Liver (tissue), 9 donors: ENCODE results near the gene CACNA1C. TPM values are rescaled to one million over a fixed set of nuclear protein-coding genes. Genes with fewer than 3 reads are reported as not detected.

Experiments used
- DNase-seq: peaks from one replicate; pipeline ENCODE4 v3.0.0-alpha.2; 2017; ENCODE audit warnings: low spot score
- H3K27ac ChIP-seq, 2 donors: one replicate each; pipeline ENCODE4 v1.7.0; 2013; ENCODE audit warnings: inconsistent platforms in 2 of 2, low read length in 2 of 2, control low read depth in 1 of 2, low read depth in 1 of 2, mild to moderate bottlenecking in 1 of 2
- H3K27me3 ChIP-seq, 4 donors: one replicate each; pipeline versions ENCODE4 v1.6.1 to v1.7.0; 2013; ENCODE audit warnings: low read length in 3 of 4, inconsistent platforms in 1 of 4, mild to moderate bottlenecking in 1 of 4, moderate library complexity in 1 of 4; ENCODE audit not compliant: control insufficient read depth in 4 of 4, insufficient read depth in 4 of 4
- H3K36me3 ChIP-seq, 4 donors: one replicate each; pipeline versions ENCODE4 v1.6.1 to v1.7.0; 2013; ENCODE audit warnings: low read length in 3 of 4, mild to moderate bottlenecking in 3 of 4, low read depth in 1 of 4, moderate library complexity in 1 of 4; ENCODE audit not compliant: control insufficient read depth in 4 of 4, insufficient read depth in 3 of 4
- H3K4me1 ChIP-seq, 4 donors: one replicate each; pipeline versions ENCODE4 v1.6.1 to v1.7.0; 2013; ENCODE audit warnings: low read length in 3 of 4, mild to moderate bottlenecking in 3 of 4, moderate library complexity in 1 of 4; ENCODE audit not compliant: control insufficient read depth in 4 of 4, insufficient read depth in 4 of 4
- H3K4me3 ChIP-seq, 3 donors: one replicate each; pipeline versions ENCODE4 v1.6.1 to v1.7.0; 2013; ENCODE audit warnings: low read length in 3 of 3, control low read depth in 1 of 3, low read depth in 1 of 3, mild to moderate bottlenecking in 1 of 3
- H3K9ac ChIP-seq, 2 donors: one replicate each; pipeline ENCODE4 v1.7.0; 2013; ENCODE audit warnings: low read length in 2 of 2, mild to moderate bottlenecking in 2 of 2, moderate library complexity in 2 of 2, control low read depth in 1 of 2, low read depth in 1 of 2
- H3K9me3 ChIP-seq, 4 donors: one replicate each; pipeline versions ENCODE4 v1.6.1 to v1.7.0; 2013; ENCODE audit warnings: low read length in 3 of 4; ENCODE audit not compliant: control insufficient read depth in 4 of 4
- EGR1 ChIP-seq, 2 donors: IDR thresholded peaks; 2 replicates each; pipeline ENCODE4 v1.6.1; 2016 to 2018; ENCODE audit warnings: antibody characterized with exemption in 2 of 2, low read depth in 2 of 2
- FOXA1 ChIP-seq: IDR thresholded peaks from 2 replicates; pipeline ENCODE4 v1.6.1; 2016; ENCODE audit warnings: antibody characterized with exemption
- FOXA2 ChIP-seq: IDR thresholded peaks from 2 replicates; pipeline ENCODE4 v1.6.1; 2016; ENCODE audit warnings: antibody characterized with exemption
- HNF4A ChIP-seq, 2 donors: conservative IDR thresholded peaks; 2 replicates each; pipeline ENCODE4 v1.6.1; 2016; ENCODE audit warnings: antibody characterized with exemption in 2 of 2, mild to moderate bottlenecking in 2 of 2
- JUND ChIP-seq, 2 donors: IDR thresholded peaks; 2 replicates each; pipeline ENCODE4 v1.6.1; 2016; ENCODE audit warnings: antibody characterized with exemption in 2 of 2
- RAD21 ChIP-seq, 2 donors: IDR thresholded peaks; 2 replicates each; pipeline ENCODE4 v1.6.1; 2016; ENCODE audit warnings: antibody characterized with exemption in 2 of 2, mild to moderate bottlenecking in 2 of 2
- SP1 ChIP-seq: IDR thresholded peaks from 2 replicates; pipeline ENCODE4 v1.6.1; 2018; ENCODE audit warnings: antibody characterized with exemption, mild to moderate bottlenecking
- TAF1 ChIP-seq: conservative IDR thresholded peaks from 2 replicates; pipeline ENCODE4 v1.6.1; 2016; ENCODE audit warnings: antibody characterized with exemption, mild to moderate bottlenecking
- WGBS: extraction: QIAGEN DNeasy Blood & Tissue Kit; methylation state at CpG from one replicate; pipeline ENCODE4 v1.1.7; 2013; 5-methylcytosine and 5-hydroxymethylcytosine counted together
- polyA plus RNA-seq, 2 donors: library from polyadenylated mRNA; stranded (reverse) in 1 of 2; unstranded in 1 of 2; fragments of 200-250 nt in 1 of 2; fragments of >200 nt in 1 of 2; fragmentation: Nextera tagmentation in 1 of 2; extraction: Ambion mirVana in 1 of 2; gene quantifications; one replicate each; pipeline versions ENCODE4 v1.2.1 to v1.2.3, GENCODE V29; 2013 to 2015
- total RNA-seq, 2 donors: library from RNA; depleted of rRNA; stranded (reverse); fragments of >200 nt; gene quantifications; one replicate each; pipeline ENCODE4 v1.2.3, GENCODE V29; 2014
- TF ChIP-seq, protein P1 (sequence below): fragments of 150-350 bp; IDR thresholded peaks from 2 replicates; pipeline ENCODE4 v1.5.1; 2017; ENCODE audit warnings: improper control_type of control experiment, low read depth, low read length; ENCODE audit not compliant: missing input control
- donor health status: healthy.
- donor health status: healthy.
- donor health status: healthy.
- donor health status: healthy.
- donor health status: healthy.

CACNA1C gene
- total and polyA plus RNA-seq, 4 donors, result 0.23 to 1.9 (median 0.41) TPM

DNA sequence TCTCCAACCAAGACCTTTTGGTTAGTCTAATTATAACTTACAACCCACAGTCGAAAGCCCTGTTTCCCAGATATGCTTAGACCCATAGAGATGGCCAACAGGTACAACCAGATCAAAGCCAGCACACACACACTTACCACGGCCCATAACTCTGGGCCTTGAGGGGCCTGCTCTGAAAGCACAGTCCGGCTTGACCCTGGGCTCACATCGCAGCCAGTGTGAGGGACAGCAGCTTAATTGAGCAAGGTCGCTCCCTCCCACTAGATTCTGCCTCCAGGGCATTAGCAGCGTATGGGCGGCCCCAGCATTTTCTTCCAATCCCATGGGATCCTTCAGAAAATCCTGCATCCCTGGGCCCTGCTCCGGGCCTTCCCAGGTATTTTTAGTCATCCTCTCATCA is 584.6 kb downstream of the CACNA1C start:
- Histone ChIP-seq H3K4me3 (no peak overlapping the region), H3K27ac (no peak overlapping the region), H3K27me3 (peaks cover 0 to 2% (median 0%) of the 10 kb centered on the region in 4 donors), H3K9me3 (no peaks in the 10 kb centered on the region), H3K36me3 (no peaks in the 10 kb centered on the region), H3K9ac (no peak overlapping the region), H3K4me1 (no peaks in the 10 kb centered on the region)
- TF ChIP-seq HNF4A (conservative IDR thresholded peaks at IDR 0.05) (no peak), SP1 (no peak), RAD21 (IDR thresholded peaks at IDR 0.05) (no peak), EGR1 (IDR thresholded peaks at IDR 0.05; ENCODE audit: low read depth in 2 of 2) (no peak), TAF1 (no peak), FOXA1 (no peak)
- TF ChIP-seq, protein P1, sequence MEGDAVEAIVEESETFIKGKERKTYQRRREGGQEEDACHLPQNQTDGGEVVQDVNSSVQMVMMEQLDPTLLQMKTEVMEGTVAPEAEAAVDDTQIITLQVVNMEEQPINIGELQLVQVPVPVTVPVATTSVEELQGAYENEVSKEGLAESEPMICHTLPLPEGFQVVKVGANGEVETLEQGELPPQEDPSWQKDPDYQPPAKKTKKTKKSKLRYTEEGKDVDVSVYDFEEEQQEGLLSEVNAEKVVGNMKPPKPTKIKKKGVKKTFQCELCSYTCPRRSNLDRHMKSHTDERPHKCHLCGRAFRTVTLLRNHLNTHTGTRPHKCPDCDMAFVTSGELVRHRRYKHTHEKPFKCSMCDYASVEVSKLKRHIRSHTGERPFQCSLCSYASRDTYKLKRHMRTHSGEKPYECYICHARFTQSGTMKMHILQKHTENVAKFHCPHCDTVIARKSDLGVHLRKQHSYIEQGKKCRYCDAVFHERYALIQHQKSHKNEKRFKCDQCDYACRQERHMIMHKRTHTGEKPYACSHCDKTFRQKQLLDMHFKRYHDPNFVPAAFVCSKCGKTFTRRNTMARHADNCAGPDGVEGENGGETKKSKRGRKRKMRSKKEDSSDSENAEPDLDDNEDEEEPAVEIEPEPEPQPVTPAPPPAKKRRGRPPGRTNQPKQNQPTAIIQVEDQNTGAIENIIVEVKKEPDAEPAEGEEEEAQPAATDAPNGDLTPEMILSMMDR, result no peak
- no peak for DNase-seq
- 89% methylated on average over 8 of the region's 8 CpGs for whole genome bisulfite sequencing

DNA sequence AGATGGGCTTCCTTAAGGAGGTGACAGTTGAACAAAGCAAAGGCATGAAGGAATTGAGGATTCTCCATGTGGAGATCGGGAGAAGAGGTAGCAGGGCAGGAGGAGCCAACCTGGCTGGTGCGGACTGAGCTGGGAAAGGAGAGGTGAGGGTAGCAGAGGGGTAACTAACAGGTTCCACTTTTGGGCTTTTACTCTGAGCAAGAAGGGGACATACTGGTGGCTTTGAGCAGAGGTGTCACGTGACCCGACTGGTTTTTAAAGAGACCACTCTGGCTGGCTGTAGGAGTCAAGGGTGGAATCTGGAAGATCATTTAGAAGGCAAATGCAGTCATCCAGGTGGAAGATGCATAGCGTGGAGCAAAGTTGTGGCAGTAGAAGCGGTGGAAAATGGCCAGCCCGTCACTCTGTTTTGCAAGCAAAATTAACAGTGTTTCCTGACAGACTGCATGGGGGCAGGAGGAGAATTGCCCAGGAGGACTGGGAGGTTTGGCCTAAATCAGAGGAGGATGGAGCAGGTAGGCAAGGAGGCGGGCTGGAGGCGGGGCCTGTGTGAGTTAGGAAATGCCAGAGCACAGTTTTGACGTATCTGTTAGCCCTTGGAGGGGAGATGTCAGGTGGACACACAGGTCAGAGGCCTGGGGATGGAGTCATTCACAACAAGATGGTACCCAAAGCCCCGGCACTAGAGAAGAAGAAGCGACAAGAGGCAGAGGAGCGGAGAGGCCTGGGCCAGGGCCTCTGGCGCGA is 585.7 kb downstream of the CACNA1C start:
- WGBS, result 91% methylated on average over 15 of the region's 15 CpGs
- H3K9ac ChIP-seq, result no peak overlapping the region
- no peak for DNase-seq

DNA sequence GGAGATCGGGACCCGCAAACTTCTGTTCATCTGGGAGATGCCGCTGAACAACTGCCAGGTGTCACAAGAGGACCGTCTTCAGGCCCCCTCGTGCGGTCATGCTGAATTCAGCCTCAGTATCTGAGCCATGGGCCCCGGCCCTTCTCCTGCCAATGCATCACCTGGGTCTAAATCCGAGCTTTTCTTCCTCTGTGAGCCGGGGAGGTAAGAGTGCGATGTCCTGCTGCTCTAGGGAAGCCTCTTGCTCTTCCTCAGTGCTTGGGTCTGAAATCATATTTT is 586.2 kb downstream of the CACNA1C start:
- Histone ChIP-seq H3K4me1 (no peaks in the 10 kb centered on the region), H3K27ac (no peak overlapping the region), H3K27me3 (peaks cover 0 to 4% (median 0%) of the 10 kb centered on the region in 4 donors), H3K9me3 (no peaks in the 10 kb centered on the region), H3K4me3 (no peak overlapping the region), H3K36me3 (no peaks in the 10 kb centered on the region), H3K9ac (no peak overlapping the region)
- DNase-seq, result no peak
- WGBS, result 91% methylated on average over 10 of the region's 10 CpGs
- TF ChIP-seq HNF4A (conservative IDR thresholded peaks at IDR 0.05), result no peak
- TF ChIP-seq RAD21 (IDR thresholded peaks at IDR 0.05), result no peak
- TF ChIP-seq FOXA2, result no peak
- TF ChIP-seq TAF1, result no peak
- no peak for TF ChIP-seq JUND (IDR thresholded peaks at IDR 0.05)

More for the DNA sequence above, 585.7 kb downstream of the CACNA1C start:
- no peaks in the 10 kb centered on the region for H3K36me3 ChIP-seq
- no peak overlapping the region for H3K27ac ChIP-seq
- TF ChIP-seq, protein P1, result no peak
- H3K9me3 ChIP-seq, result no peaks in the 10 kb centered on the region
- no peaks in the 10 kb centered on the region for H3K4me1 ChIP-seq
- no peak overlapping the region for H3K4me3 ChIP-seq
- H3K27me3 ChIP-seq, result peaks cover 0 to 4% (median 0%) of the 10 kb centered on the region in 4 donors
